Loucy (cell line): ENCODE data around the gene MDM2.
A peak's percentile ranks its signal among the peaks of the same experiment; 100 is the strongest.
"Not testable (repeated sequence)": the region's sequence is repeated elsewhere in the genome, so short reads cannot be mapped to it uniquely, and the experiment has no call there.

ENCODE experiments used
- H2AFZ ChIP-seq: fragments of 200-600 bp; sonication (generic); 2 replicates; pipeline ENCODE4 v1.6.0; 2016; ENCODE audit warnings: antibody characterized with exemption, mild to moderate bottlenecking, low read length, moderate library complexity
- H3F3A ChIP-seq: fragments of 200-600 bp; 2 replicates; pipeline ENCODE4 v1.6.0; 2016; ENCODE audit warnings: antibody characterized with exemption, low read depth, mild to moderate bottlenecking
- H3K27me3 ChIP-seq: fragments of 200-600 bp; sonication (generic); 2 replicates; pipeline ENCODE4 v1.6.1; 2014; ENCODE audit warnings: low read length, mild to moderate bottlenecking; ENCODE audit not compliant: insufficient read depth, poor library complexity, severe bottlenecking
- H3K36me3 ChIP-seq: fragments of 200-600 bp; sonication (generic); 2 replicates; pipeline ENCODE4 v1.6.1; 2016; ENCODE audit warnings: low read length; ENCODE audit not compliant: insufficient read depth
- H3K4me1 ChIP-seq: fragments of 200-600 bp; sonication (generic); 2 replicates; pipeline ENCODE4 v1.5.1; 2014; ENCODE audit warnings: low read length, mild to moderate bottlenecking; ENCODE audit not compliant: insufficient read depth, poor library complexity, severe bottlenecking
- H3K4me2 ChIP-seq: fragments of 200-600 bp; sonication (generic); 2 replicates; pipeline ENCODE4 v1.6.0; 2014; ENCODE audit warnings: antibody characterized with exemption, low read length, low read depth, mild to moderate bottlenecking; ENCODE audit not compliant: poor library complexity, severe bottlenecking
- H3K4me3 ChIP-seq: fragments of 200-600 bp; sonication (generic); 2 replicates; pipeline ENCODE4 v1.5.1; 2014; ENCODE audit warnings: low read length, mild to moderate bottlenecking, mixed read lengths; ENCODE audit not compliant: poor library complexity, severe bottlenecking
- H3K79me2 ChIP-seq: fragments of 200-600 bp; sonication (generic); 2 replicates; pipeline ENCODE4 v1.6.1; 2014; ENCODE audit warnings: low read length; ENCODE audit not compliant: insufficient read depth
- H3K9ac ChIP-seq: fragments of 200-600 bp; sonication (generic); 2 replicates; pipeline ENCODE4 v1.6.0; 2014; ENCODE audit warnings: mild to moderate bottlenecking, low read depth, low read length, moderate library complexity; ENCODE audit not compliant: poor library complexity, severe bottlenecking
- H3K9me2 ChIP-seq: fragments of 200-600 bp; sonication (generic); replicated peaks from 2 replicates; pipeline ENCODE4 v1.6.1; 2016; ENCODE audit warnings: low read depth, low read length, mixed read lengths
- H3K9me3 ChIP-seq: fragments of 200-600 bp; sonication (generic); 2 replicates; pipeline ENCODE4 v1.6.1; 2014; ENCODE audit warnings: mild to moderate bottlenecking, antibody characterized with exemption, low read length, low read depth; ENCODE audit not compliant: insufficient read depth
- H4K20me1 ChIP-seq: fragments of 200-600 bp; sonication (generic); 2 replicates; pipeline ENCODE4 v1.6.0; 2014; ENCODE audit warnings: antibody characterized with exemption, low read length, mild to moderate bottlenecking; ENCODE audit not compliant: insufficient read depth, poor library complexity, severe bottlenecking
- EZH2phosphoT487 ChIP-seq: fragments of 200-600 bp; IDR thresholded peaks from 2 replicates; pipeline ENCODE4 v1.6.1; 2018; ENCODE audit warnings: antibody characterized with exemption, mild to moderate bottlenecking, moderate library complexity, borderline replicate concordance
- TF ChIP-seq, protein P1 (sequence below): fragments of 200-600 bp; sonication (generic); conservative IDR thresholded peaks from 2 replicates; pipeline ENCODE4 v1.5.1; 2014; ENCODE audit warnings: mild to moderate bottlenecking, antibody characterized with exemption, low read length

The MDM2 gene

DNA sequence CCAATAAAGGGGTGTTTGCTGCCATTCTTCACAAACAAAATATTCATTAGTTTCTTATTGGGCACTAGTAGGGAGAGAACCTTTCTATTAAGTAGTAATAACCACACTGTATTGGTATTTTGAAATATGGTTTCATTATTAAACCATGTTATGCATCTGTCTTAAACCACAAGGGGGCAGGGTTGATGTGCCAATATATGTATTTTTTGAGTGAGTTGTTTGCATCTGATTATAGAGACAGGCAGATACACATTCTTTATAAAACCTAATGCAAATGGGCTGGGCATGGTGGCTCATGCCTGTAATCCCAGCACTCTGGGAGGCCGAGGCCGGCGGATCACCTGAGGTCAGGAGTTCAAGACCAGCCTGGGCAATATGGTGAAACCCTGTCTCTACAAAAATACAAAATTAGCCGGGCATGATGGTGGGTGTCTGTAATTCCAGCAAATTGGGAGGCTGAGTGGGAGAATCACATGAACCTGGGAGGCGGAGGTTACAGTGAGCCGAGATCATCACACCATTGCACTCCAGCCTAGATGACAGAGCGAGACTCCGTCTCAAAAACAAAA lies 56.0 kb downstream of the MDM2 start:
- H3K4me1 ChIP-seq, H3K9me2 ChIP-seq, H3F3A ChIP-seq, H3K79me2 ChIP-seq, H3K9me3 ChIP-seq, H3K27me3 ChIP-seq, H4K20me1 ChIP-seq, H3K36me3 ChIP-seq: not testable (repeated sequence)
- peak overlapping the region; percentile 63 for H3K4me2 ChIP-seq
- TF ChIP-seq, protein P1, sequence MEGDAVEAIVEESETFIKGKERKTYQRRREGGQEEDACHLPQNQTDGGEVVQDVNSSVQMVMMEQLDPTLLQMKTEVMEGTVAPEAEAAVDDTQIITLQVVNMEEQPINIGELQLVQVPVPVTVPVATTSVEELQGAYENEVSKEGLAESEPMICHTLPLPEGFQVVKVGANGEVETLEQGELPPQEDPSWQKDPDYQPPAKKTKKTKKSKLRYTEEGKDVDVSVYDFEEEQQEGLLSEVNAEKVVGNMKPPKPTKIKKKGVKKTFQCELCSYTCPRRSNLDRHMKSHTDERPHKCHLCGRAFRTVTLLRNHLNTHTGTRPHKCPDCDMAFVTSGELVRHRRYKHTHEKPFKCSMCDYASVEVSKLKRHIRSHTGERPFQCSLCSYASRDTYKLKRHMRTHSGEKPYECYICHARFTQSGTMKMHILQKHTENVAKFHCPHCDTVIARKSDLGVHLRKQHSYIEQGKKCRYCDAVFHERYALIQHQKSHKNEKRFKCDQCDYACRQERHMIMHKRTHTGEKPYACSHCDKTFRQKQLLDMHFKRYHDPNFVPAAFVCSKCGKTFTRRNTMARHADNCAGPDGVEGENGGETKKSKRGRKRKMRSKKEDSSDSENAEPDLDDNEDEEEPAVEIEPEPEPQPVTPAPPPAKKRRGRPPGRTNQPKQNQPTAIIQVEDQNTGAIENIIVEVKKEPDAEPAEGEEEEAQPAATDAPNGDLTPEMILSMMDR = peak; percentile 77
- H3K4me3 ChIP-seq = peak overlapping the region; percentile 43
- peak overlapping the region; percentile 17 for H3K9ac ChIP-seq
- H2AFZ ChIP-seq = peak overlapping the region; percentile 86

DNA sequence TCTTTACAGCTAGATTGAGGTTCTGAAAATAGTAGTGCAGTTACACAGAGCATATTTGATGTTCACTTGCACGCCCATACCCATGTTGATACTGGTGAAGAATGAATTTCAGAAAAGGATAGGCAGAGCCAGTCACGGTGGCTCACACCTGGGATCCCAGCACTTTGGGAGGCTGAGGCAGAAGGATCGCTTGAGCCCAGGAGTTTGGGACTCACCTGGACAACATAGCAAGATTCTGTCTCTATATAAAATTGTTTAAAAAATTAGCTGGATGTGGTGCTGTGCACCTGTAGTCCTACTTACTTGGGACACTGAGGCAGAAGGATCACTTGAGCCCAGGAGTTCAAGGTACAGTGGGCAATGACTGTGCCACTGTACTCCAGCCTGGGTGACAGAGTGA lies 56.6 kb downstream of the MDM2 start:
- Histone ChIP-seq H3K27me3 (no peaks in the 10 kb centered on the region), H3K9me3 (no peaks in the 10 kb centered on the region), H3K79me2 (no peaks in the 10 kb centered on the region), H3K36me3 (no peaks in the 10 kb centered on the region), H3K4me3 (no peak overlapping the region), H3K9ac (no peak overlapping the region), H3F3A (no peaks in the 10 kb centered on the region), H2AFZ (no peak overlapping the region), H3K4me2 (no peak overlapping the region), H3K9me2 (no peaks in the 10 kb centered on the region), H3K4me1 (peaks cover 3% of the 10 kb centered on the region), H4K20me1 (no peaks in the 10 kb centered on the region)
- TF ChIP-seq, protein P1 = no peak
- no peak for TF ChIP-seq EZH2phosphoT487

DNA sequence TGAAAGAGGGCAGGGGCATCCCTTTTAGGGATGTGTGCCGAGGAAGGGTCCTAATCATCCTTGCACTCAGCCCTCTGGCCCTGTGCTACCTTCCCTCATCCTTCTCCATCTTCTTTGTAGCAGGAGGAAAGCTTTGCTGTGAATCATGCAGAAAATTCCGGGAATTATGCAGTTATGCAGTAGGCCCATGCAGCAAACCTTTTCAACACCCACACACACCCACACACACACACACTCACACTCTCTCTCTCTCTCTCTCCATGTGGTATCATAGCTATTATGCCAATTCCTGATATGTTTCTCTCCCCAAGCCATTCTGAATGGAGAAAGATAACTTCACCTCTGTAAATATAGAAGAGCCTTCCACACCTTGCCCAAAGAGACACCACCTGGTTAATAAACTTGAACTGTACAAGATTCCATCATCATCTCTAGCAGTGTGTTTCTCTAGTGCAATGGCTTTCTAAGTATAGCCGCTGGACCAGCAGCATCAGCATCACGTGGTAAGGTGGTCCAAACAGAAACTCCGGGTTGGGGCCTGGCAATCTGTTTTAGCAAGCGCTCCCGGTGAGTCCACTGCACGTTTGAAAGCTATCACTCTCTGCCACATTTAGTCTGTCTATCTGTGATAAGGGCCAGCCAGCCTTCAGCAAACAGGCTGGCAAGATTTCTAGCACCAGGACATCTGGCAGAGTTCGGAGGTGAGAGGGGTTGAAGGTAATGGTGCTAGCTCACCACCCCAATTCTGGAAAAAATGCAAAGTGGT lies 57.6 kb downstream of the MDM2 start:
- Histone ChIP-seq H4K20me1 (no peaks in the 10 kb centered on the region), H3K9ac (no peak overlapping the region), H2AFZ (no peak overlapping the region), H3K79me2 (no peaks in the 10 kb centered on the region), H3K36me3 (no peaks in the 10 kb centered on the region), H3K4me1 (peaks cover 3% of the 10 kb centered on the region), H3K27me3 (no peaks in the 10 kb centered on the region), H3K4me2 (no peak overlapping the region), H3F3A (no peaks in the 10 kb centered on the region), H3K4me3 (no peak overlapping the region), H3K9me2 (no peaks in the 10 kb centered on the region), H3K9me3 (no peaks in the 10 kb centered on the region)
- TF ChIP-seq, protein P1 = no peak
- TF ChIP-seq EZH2phosphoT487 = no peak
